Middle frontal gyrus (tissue), 1 donor: ENCODE data around the gene ARPC4.
A peak's percentile ranks its signal among the peaks of the same experiment; 100 is the strongest.

Experiments used
- DNase-seq: peaks from one replicate; pipeline ENCODE4 v3.0.0-alpha.2; 2015; ENCODE audit warnings: low spot score; ENCODE audit errors: extremely low spot score

ARPC4 gene

DNA sequence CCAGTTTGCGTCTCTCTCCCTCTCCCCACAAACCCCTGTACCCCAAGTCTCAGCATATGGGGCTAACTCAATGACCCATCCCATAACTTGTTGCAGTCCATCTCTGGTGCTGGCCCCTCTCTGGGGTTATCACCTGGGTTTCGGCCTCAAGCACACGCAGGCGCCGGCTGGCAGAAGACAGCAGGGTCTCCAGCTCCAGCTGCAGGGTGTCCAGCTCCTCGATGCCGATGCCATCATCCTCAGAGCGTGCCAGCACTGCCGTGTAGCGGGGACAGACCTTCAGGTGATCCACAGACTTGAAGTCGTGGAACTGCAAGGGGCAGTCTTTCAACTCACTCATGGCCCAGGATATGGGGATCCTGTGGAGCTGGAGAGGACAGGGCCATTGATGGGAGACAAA, 1.8 kb upstream of the ARPC4 start:
- no peak for DNase-seq

DNA sequence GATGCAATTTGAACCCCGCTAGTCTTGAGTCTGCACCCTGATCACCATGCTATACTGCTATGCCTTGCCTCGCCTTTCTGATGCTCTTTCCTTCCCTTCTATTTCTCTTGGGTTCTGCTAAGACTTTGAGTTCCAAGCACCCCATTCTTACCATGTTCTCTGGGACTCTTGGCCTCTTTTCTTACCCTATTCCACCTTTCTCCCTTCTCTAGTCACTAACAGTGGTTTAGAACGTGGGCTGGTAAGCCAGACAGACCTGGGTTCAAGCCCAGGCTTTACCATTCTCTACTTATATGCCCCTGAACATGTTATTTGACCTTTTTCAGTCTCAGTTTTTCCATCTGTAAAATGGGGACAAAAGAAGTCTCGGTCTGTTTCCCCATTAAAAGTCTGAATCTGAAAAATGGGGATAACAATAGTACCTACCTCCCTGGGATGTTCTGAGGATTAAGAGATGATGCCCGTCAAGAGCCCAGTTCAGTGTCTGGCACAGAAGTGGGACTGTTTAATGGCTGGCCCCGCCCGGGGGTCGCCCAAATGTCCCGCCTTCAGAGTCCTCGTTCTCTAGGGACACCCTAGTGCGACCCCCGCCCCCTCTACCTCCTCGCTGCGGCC, 985 bp upstream of the ARPC4 start:
- DNase-seq: no peak

DNA sequence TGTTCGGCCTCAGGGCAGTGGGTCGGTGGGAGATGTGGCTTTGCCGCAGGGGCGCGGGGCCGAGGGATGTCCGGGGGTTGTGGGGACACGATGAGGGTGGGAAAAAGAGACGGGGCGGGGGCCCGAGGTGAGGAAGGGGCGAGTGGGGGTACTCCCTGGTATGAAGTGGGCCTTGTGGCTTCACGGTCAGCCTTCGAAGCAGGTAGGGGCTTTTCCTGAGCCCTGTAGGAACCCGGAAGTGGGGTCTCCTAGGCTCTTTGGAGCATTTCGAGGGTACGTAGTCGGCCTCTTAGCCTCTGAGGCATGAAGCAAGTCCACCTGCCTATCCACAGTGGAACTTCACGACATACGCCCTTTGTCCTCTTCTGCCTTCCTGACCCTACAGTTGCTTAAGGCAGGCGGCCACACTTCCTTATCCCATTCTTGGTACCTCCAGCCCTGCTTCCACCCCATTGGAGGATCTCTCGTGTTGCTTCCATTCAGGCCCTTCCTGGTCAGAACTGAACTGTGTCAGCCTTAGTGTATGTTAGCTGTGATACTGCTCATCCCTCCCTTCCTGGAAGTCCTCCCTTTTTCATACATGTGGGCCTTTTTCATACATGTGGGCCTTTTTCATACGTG, 389 bp downstream of the ARPC4 start:
- no peak for DNase-seq

DNA sequence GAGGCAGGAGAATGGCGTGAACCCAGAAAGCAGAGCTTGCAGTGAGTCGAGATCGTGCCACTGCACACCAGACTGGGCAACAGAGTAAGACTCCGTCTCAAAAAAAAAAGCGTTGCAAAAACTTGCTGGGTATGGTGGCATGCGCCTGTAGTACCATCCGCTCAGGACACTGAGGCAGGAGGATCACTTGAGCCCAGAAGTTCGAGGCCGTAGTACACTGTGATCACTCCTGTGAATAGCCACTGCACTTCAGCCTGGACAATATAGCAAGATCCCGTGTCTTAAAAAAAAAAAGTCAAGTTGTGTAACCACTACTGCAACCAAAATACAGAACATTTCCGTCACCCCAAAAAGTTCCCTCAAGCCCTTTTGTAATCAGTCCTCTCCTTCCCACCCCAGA, 1.5 kb downstream of the ARPC4 start:
- DNase-seq: no peak

DNA sequence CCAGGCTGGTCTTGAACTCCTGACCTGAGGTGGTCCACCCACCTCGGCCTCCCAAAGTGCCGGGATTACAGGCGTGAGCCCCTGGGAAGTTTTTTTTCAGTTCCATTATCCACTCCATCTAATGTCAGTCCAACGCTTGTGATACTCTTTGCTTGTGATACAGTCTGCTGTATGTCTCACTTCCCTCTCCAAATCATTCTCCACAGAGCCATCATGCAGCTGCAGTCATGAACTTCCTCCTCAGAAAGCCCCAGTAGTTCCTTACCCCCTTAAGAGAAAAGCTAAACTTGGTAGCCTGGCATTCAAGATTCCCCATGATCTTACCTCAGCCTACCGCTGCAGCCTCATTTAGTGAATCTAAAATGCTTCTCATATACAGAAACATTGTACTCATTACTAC, 2.3 kb downstream of the ARPC4 start:
- no peak for DNase-seq

DNA sequence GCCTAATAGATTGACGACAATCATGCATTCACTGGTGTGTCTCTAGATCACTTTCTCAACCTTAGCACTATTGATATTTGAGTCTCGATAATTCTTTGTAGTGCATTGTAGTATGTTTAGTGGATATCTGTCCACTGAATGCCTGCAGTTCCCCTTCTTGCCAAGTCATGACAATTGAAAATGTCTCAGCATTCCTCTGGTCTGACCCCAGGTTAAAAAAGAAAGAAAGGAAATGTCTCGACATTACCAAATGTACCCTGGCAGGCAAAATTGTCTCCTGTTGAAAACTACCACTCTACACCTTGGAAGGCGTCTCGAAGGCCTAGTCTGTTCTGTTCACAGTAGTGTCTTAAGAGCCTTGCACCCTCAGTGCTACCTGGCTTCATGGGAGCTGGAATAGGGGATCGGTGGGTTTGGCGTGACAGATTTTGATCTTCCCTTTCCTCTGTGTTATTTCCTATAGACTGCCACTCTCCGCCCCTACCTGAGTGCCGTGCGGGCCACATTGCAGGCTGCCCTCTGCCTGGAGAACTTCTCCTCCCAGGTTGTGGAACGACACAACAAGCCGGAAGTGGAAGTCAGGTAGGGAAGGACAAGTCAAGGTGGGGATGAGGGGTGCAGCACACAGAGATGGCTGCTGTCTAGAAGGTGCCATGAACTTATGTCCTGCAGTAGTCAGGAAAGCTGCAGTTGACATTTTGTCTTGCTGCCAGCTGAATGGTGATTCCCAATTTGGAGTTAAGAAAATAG, 4.5 kb downstream of the ARPC4 start:
- DNase-seq: no peak

DNA sequence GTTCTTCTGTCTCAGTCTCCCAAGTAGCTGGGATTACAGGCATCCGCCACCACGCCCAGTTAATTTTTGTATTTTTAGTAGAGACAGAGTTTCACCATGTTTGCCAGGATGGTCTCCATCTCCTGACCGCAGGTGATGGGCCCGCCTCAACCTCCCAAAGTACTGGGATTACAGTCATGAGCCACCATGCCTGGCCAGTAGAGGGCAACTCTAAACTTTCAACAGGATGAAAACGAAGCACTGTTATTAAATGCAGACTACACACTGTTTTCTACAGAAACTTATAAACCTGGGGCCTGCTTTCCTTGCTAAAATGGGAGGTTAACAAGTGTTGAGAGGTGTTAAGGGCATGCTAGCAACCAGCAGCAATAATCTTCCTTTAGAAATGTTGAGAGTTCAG, 7.6 kb downstream of the ARPC4 start:
- DNase-seq: no peak

DNA sequence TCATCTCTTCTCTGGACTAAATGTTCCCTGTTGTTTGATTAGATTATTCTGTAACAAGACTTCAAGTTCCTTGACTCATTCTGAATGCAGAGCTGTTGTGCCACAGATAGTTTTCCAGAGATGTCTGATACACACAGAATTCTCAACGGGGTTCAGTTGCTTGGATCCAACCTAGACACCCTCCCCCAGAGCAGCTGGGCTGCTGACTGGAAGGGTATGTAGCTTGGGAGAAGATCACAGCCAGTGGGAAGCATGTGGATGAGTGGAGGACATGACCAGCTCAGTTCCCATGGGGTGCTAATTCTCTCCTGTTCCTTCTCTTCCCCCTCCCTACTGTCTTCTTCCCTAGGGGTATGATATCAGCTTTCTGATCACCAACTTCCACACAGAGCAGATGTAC, 10.6 kb downstream of the ARPC4 start:
- peak; percentile 47 for DNase-seq

DNA sequence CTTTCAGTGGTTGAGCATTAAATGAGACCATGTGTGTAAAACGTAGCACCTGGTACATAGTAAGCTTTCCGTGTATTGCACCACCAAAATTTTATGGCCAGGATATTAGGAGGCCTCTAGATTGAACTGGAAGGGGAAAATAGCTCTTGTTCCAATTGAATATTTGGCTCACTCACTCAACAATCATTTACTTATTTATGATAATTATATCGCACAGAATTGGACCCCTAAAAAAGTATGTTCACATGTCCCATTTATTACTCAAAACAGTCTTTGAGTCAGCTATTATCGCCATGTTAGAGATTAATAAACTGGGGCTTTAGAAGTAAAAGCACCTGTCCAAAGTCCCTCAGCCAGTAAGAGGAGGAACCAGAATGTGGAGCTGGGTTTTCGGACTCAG, 12.1 kb downstream of the ARPC4 start:
- DNase-seq: no peak

DNA sequence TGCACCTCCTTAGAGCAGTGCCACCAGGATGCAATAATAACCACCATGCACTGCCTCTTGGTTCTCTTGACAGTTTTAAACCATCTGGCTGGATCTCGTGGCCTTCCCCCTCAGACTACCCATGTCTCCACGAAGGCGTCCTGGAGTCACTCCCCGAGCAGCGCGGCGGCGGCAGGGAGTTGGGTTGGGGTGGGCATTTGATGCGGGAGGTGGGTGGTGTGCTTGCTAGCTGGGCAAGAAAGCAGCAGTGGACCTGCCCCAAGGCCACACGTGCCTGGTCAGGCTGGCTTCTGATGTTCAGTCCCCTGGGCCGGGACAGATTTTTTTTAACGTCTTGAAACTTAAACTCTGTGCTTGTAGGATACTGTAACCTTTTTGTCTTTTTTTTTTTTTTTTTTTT, 13.3 kb downstream of the ARPC4 start:
- no peak for DNase-seq

DNA sequence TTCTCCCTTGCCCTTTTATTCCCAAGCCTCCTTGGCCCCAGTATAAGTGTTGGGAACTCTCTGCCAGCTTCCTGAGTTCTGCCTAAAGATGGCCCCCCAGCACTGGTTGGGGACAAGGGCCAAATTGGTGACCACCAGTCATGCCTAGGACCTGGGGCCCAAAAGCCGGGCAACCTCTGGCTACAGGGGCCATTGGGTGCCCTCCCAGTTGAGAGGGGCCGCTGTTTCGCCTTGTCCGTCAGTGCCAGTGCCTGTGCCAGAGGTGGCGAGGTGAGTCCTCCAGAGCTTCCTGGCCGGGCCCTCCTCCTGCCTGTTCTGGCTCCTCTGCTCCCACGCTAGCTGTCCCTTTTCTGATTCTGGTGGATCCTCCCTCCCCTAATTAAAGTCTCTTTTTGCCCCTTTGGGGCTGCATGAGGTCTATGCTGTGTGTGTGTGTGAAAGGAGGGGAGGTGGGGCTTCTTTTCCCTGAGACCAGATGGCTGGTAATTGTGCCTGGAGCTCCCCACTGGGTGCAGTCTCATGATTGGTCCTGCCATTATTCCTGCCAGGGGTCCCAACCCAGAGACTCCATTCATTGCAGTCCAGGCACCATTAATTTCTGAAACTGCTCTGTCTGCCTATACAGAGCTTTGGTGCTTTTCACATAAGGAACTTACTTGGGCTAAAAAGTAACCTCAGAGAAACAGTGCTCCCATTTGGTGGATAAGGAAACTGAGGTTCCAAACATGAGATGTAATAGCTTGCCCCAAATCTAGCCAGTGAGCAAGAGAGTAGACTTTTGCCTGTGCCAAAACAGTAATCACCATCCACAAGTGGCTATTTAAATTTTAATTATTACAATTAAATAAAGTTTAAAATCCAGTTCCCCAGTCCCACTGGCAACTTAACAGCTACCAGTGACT, 14.1 kb downstream of the ARPC4 start:
- no peak for DNase-seq

DNA sequence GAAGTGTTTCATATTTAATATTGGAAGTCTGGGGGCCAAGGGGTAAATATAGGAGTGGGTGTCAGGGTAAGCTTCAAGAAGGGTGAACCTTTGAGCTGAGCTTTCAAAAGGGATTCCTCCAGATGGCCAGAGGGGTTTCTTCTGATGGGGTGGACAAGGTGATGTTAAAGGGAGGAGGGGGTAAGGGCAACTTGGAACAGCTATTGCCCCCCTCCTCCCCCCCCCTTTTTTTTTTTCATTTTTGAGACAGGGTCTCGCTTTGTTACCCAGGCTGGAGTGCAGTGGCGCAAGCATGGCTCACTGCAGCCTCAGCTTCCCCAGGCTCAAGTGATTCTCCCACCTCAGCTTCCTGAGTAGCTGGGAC, 15.1 kb downstream of the ARPC4 start:
- DNase-seq: no peak

DNA sequence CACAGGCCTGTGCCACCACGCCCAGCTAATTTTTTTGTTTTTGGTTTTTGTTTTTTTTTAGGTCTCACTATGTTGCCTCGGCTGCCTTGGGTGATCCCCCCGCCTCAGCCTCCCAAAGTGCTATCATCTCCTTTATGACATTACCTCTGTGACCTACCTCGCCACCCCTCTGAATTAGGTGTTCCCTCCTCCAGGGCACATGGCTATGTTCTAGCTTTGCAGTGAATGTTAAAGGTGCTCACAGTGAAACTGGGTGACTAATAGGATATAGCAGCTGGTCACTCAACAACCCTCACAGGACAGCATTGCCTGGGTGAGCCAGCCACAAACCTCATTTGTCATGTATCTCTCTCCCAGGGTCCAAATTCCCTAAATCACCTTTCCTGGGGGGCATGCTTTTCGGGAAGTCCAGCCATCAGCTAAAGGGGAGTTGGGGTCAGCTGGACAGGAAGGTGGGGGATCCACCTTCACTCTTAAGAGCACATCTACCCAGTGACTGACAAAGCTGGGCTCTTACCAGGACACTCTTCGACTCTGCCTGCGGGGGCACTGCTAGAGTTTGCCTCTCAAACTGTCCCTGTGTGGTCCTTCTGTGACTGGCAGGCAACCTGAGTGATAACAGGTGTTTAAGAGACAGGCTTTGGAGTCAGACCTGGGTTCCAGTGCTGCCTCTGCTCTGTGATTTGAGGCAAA, 15.6 kb downstream of the ARPC4 start:
- DNase-seq: no peak

DNA sequence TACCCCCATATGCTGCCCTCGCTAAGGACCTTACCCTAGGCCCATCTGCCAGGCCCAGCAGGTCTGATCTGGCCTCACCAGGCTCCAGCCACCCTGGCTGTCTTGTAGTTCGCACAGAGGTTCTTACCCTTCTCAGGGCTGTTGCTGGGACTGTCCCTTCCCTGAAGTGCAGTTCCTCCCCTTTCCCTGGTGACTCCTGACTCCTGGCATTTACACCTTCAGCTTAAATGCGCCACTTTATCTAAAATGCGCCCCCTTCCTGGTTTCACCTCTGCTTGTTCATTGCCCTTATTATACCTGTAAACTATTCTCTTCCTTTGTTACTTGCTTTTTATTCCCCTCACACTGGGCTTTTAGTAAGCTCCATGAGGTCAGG, 16.3 kb downstream of the ARPC4 start:
- no peak for DNase-seq

DNA sequence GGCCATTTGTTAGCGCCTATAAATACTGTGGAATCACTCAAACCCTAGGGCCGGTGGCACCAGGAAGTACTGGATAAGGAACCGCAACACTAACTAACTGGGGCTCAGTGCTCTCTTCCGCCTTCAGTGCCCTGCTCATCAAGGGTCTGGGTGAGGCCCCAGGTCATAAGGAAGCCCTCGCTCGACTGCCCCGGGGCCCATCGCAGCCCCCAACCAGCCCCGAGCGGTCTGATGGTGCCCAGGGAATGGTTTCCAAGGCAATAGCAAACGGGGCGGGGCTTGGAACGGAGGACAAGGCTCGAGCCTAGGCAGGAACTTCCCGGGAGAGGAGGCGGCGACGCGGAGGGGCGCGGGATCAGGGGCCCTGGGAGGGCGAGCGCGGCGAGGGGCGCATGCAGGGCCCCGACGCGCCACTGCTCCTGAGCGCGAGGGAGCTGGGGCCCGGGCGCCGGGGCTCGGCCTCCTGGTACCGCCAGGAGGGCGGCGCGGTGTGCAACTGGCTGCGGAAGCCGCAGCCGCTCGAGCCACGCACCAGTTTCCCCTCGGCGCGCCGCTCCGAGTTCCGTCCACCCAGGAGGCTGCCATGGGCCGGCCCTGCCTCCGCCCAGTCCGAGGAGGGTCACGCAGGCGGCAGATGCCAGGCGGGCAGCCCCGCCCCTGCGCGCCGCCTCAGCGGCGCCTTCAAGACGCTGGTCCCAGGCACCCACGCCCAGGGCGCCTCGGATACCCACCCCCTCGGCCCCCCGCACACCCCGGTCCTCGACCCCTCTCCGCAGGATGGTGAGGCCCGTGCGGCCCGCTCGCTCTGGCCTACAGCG, 16.9 kb downstream of the ARPC4 start, which contains the start of gene TTLL3:
TSS of gene TTLL3 (plus strand) at position 648 of the 818 bp plus-strand sequence. CDS start 400 bp downstream, outside the sequence.
- no peak for DNase-seq

DNA sequence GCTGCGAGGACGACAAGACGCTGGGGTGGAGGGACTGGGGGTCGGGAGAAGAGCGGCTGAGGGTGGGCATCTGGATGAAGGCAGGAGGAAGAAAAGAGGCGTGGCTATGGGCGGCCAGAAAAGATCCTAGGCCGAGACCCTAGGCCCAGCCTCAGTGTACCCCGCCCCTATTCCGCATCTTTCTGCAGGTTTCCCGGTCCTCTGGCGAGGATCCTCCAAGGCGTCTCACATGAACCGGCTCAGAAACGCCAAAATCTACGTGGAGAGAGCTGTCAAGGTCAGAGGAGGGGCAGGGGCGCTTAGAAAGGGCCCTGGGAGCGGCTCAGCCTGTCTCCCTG, 17.5 kb downstream of the ARPC4 start:
- no peak for DNase-seq

DNA sequence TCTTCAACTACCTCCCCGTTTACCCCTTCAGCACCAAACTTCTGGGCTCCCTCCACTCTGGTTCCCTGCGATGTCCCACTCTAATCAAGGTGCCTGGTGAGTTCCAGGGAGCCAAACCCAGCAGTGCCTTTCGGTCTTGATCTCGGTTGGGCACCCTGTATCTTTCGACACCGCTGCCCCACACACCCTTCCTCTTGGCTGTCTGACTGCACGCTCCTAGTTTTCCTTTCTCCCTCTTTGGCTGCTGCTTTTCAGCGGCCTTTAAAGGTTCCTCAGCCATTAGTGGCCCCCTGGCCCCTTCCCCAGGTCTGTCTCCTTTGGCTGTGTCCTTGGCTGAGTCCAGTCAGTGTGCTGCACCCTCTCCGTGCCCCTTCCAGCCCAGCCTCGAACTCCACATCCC, 18.0 kb downstream of the ARPC4 start:
- DNase-seq: no peak

DNA sequence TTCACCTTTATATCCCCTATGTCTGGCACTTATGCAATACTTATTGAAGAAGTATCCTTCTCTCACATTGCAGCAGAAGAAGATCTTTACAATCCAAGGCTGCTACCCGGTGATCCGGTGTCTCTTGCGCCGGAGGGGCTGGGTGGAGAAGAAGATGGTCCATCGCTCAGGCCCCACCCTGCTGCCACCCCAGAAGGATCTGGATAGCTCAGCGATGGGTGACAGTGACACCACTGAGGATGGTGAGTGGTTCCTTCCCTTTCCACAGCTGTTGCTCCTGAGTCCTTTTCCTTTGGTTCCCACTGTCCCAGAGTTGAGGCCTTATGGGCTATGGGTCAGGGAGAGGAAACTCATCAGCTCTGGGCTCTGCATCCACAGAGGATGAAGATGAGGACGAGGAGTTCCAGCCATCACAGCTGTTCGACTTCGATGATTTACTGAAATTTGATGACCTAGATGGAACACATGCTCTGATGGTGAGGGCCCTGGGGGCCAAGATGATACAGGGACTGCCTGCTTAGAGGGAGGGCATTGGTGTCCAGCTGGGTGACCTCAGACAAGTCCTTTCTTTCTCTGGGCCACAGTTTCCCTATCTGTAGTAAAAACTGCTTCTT, 20.1 kb downstream of the ARPC4 start:
- no peak for DNase-seq

DNA sequence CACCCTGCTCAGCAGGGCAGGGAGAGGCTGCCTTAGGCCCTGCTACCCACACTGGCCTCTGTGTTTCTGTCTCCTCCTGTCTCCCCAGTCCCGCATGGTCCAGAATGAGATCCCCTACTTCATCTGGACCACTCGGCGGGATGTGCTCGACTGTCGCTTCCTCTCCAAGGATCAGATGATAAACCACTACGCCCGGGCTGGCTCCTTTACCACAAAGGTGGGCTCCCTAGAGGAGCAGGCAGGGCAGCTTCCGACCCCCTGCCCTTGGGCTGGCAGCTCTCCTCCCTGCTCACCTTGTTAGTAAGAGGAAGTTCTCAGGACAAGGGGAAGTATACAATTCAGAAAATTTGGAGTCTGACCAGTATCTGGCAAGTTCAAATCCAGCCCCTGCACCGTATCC, 23.1 kb downstream of the ARPC4 start:
- DNase-seq: no peak

DNA sequence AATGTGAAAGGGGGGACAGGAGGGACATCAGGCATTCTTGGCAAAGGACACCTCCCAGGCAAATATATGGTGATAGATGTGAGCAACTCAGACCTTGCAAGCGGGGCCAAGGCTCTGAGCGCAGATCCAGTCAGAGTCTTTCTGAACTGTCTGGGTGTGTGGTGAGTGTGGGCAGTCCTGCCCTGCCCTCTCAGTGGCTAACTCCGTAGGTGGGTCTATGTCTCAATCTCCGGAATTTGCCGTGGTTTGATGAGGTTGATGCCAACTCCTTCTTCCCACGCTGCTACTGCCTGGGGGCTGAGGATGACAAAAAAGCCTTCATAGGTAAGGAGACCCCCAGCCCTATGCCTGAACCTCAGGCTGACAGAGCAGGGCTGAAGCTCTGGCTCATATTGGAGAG, 24.6 kb downstream of the ARPC4 start:
- DNase-seq: no peak
